ENCODE measurements around the gene MINDY4.

Gene MINDY4

DNA sequence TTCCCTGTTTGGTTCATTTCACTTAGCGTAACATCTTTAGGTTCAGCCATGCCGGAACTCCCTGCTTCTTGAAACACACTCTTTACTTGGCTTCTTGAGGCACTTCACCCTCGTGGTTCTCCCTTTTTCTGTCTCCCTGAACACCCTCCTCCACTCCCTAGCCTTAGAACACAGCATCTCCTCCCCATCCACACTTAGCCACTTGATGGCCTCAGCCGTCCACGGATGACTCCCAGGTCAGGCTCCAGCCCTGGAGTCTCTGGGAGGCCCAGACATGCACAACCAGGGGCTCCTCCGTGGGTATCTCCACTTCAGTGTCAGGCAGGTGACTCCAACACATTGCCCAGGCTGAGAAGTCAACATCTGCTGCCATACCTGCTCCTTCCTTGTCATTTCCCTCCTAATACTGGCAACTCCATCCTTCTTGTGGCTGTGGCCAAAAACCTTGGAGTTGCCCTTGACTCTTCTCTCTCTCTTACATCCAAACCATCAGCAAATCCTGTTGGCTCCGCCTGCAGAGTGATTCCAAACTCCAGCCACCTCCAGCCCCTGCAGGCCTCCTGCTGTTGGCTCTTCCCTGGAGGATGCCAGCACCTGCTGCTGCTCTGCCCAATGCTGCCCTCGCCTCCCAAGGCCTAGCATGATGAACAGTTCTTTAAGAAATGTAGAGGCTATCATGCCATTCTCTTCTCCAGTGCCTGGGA is 27.7 kb upstream of the MINDY4 start:
- DNase-seq = no peak

DNA sequence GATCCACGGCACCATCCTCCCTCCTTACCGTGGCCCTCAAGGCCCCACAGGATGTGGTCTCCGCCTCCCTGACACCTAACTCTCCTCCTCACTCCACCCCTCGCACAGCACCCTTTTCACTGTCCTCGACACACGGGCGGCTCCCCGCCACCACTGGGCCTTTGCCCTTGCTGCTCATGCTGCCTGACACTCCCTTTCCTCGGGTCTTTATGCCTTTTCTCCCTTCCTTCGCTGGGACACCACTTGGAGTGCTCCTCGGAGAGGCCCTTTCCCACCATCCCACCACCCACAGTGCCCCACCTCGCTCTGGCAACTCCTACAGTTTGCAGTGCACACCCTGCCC is 27.2 kb upstream of the MINDY4 start:
- DNase-seq = no peak

- no peak for DNase-seq
These were observed 25.8 kb upstream of the MINDY4 start for GRCh38 chr7:30745261-30745941.

- DNase-seq = no peak
These were observed 21.2 kb upstream of the MINDY4 start for GRCh38 chr7:30750010-30750409.

GRCh38 chr7:30750683-30751650 is 20.2 kb upstream of the MINDY4 start:
- peak; percentile 97 for DNase-seq

GRCh38 chr7:30751696-30752273 is 19.4 kb upstream of the MINDY4 start, which contains the start of gene INMT:
TSS of gene INMT (plus strand) at chr7:30752135. CDS start at chr7:30752151, 16 bp downstream.
- no peak for DNase-seq

DNA sequence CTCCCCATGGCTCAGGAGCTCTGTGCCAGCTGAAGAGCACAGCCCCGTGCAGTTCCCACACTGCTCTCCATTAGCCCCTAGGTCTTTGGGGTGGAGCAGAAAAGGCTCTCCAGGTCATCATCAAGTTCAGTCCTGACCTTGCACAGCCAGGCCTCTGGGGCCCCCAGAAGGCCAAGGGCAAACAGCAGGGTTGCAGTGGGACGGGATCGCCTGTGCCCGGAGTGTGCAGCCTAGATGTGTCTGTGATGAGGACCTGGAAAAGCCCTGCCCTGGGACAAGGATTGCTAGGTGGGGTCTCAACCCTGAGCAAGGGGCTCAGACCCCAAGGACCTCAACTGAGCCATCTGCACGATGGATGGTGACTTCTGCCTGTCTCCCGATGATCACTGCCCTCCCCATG is 18.7 kb upstream of the MINDY4 start:
- no peak for DNase-seq

DNA sequence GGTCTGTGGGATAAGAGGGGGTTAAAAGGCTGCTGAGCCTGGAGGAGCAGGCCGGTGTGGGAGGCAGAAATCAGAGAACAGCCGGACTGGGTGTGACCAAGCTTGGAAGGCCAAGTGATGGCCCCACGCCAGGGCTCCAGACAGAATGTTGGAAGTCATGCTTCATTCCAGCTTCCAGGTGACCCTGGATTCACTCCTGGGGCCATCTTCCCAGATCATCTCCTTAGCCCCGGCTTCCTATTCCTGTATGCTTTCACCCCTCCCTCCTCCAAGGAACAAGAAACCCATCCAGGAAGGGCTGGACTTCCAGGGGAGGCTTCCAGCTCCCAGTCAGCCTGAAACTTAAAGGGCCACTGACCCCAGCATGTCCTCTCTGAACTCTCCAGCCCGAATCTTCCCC is 18.2 kb upstream of the MINDY4 start:
- DNase-seq = peak; percentile 28

DNA sequence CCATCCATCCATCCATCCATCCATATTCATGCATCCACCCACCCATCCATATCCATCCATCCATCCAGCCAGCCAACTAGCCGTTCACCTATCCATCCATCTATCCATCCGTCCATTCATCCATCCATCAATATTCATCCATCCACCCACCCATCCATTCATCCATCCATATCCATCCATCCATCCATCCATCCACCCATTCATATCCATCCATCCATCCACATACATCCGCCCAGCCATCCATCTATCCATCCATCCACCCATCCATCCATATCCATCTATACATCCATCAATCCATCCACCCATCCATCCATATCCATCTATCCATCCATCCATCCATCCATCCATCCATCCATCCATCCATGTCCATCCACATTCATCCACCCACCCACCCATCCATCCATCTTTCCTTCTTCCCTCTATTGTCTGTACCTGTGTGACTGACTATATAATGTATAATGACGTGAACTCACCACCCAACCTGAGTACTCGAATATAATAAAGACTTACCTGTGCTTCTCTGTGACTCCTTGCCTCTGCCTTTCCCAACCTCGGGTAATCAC is 16.8 kb upstream of the MINDY4 start:
- DNase-seq = no peak

GRCh38 chr7:30755384-30756154 is 15.6 kb upstream of the MINDY4 start:
- no peak for DNase-seq

DNA sequence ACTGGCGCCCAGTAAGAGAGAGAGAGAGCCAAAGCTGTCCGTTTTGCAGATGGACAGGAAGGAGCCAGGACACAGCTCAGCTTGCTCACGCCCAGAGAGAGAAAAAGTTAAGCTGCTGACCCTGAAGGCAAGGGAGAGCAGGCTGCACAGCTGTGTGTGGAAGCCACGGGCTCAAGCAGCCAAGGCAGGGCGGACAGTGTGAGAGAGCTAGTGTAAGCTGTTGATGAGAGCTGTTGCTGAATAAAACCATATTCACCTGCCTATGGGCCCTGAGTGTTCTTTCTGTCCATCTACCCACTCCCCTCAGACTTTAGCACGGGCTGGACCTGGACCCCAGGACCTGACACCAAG is 13.9 kb upstream of the MINDY4 start:
- no peak for DNase-seq

DNA sequence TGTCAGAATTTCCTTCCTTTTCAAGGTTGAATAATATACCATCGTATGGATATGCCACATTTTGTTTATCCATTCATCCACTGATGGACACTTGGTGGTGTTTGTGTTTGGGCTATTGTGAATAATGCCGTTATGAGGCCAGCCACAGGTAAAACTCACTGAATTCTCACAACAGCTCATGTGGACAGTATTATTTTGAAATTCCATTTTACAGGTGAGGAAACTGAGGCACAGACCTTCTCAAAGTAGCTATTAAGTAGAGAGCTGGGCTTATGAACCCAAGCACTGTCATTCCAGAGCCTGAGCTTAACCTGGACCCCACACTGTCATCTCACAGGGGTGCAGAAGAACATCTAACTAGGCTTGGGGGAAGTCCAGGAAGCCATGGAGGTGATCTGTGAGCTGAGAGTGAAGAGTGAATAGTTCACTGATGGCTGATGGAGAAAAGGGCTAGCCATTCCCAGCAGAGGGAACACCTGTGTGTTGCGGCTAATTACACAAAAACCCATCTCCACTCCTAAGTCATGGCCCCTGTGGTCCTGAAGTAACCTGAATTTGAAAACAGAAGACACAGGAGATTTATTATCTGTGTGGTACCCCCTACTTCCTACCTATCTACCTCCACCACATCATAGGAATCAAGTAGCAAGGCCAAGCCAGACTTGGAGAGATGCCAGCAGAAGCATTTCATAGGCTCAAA is 10.6 kb upstream of the MINDY4 start:
- DNase-seq = no peak

GRCh38 chr7:30761214-30762156 is 9.7 kb upstream of the MINDY4 start:
- no peak for DNase-seq

- peak; percentile 51 for DNase-seq
These were observed 6.9 kb upstream of the MINDY4 start for GRCh38 chr7:30764030-30764975.

- no peak for DNase-seq
These were observed 5.8 kb upstream of the MINDY4 start for GRCh38 chr7:30765408-30765807.

DNA sequence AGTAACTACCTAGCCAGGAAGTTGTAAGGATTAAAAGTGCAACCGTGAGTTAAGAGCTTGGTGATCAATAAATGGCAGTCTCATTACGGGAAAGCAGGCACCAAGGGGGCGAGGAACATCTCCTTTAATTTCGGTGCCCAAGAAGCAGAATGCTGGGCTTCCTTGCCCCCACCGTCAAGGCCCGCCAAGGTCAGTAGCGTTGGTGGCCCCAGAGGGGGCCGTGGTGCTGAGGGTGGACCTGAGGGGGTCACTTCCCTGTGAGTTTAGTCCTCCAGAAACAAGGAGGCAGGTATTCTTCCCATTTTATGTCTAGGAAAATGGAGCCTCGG is 408 bp upstream of the MINDY4 start:
- no peak for DNase-seq

DNA sequence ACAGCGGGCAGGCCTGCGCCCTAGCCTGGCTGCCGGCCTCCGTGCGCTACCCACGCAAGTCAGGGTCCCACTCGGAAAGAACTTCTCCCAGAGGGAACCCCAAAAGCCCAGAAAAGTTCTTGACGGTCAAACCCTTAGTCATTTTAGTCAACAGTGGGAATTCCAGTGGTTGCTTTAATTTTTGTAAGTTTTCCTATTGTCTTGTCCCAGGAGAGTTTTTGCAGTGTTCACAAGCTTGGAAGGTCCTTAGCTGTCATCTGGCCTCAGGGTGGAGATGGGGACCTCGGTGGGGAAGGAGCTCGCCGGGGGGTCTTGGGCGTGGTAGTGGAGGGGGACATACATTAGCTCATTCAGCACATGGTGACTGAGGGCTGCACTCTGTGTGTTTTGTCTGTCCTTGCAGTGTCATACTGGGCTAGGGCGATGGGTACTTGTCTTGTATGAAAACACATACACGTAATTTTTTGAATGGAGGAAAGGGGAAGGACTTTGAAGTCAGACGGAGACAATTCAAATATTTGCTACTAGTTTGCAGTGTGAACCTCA is 736 bp downstream of the MINDY4 start:
- DNase-seq = no peak

DNA sequence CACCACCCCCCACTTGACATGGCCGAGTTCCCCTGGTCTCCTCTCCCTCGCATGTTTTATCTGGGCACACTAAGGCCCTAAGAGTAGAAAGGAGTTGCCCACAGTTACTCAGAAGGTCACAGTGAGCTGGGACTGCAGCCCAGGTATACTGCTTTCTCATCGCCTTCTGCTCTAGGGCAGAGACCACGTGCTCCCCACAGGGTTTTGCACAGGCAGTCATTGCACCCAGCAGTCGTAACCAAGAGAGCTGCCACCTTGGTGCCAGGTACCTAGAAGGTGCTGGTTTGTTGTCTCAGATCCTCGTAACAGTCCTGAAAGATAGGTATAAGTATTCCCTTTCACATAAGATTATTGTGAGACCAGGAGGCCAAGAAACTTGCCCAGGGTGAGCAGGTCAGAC is 1.8 kb downstream of the MINDY4 start:
- DNase-seq = no peak

GRCh38 chr7:30775992-30776391 is 4.8 kb downstream of the MINDY4 start:
- DNase-seq = no peak
